Body of pancreas (tissue), 4 donors: ENCODE results near the gene ZNF160. TPM values are rescaled to one million over a fixed set of nuclear protein-coding genes. Genes with fewer than 3 reads are reported as not detected.

Experiments used
- ATAC-seq: fragments of 150-250 bp; one replicate; pipeline ENCODE4 v1.9.1; 2016
- DNase-seq, 4 donors: peaks; one replicate each; pipeline ENCODE4 v3.0.0-alpha.2; 2019
- H3K27ac ChIP-seq, 4 donors: fragments of 200-600 bp; sonication (generic); 1 replicate in 3 of 4; 2 replicates in 1 of 4; pipeline versions ENCODE4 v1.5.1 to v1.6.1; 2016 to 2019; ENCODE audit warnings: mild to moderate bottlenecking in 1 of 4, mixed read lengths in 1 of 4, moderate library complexity in 1 of 4
- H3K27me3 ChIP-seq, 2 donors: fragments of 200-600 bp; sonication (generic); one replicate each; pipeline ENCODE4 v1.6.0; 2016; ENCODE audit warnings: mild to moderate bottlenecking in 1 of 2
- H3K36me3 ChIP-seq, 2 donors: fragments of 200-600 bp; sonication (generic); replicated peaks in 1 of 2; 2 replicates each; pipeline ENCODE4 v1.5.1; 2016; ENCODE audit warnings: low read depth in 2 of 2; ENCODE audit not compliant: insufficient read depth in 1 of 2
- H3K4me1 ChIP-seq: fragments of 200-600 bp; sonication (generic); one replicate; pipeline ENCODE4 v1.6.0; 2016
- H3K4me3 ChIP-seq, 2 donors: fragments of 200-600 bp; sonication (generic); 1 replicate in 1 of 2; 2 replicates in 1 of 2; pipeline ENCODE4 v1.5.1; 2016 to 2019
- H3K9me3 ChIP-seq, 3 donors: fragments of 200-600 bp; sonication (generic); 1 replicate in 2 of 3; 2 replicates in 1 of 3; pipeline ENCODE4 v1.5.1; 2016
- CTCF ChIP-seq, 7 experiments: fragments of 450-650 bp in 4 of 7; fragments of 200-600 bp in 3 of 7; sonication (generic) in 3 of 7; IDR thresholded peaks; one replicate each; pipeline ENCODE4 v1.5.1; 2016 to 2019; ENCODE audit warnings: antibody characterized with exemption in 7 of 7
- POLR2A ChIP-seq, 3 donors: fragments of 450-650 bp; IDR thresholded peaks; one replicate each; pipeline ENCODE4 v1.6.1; 2016; ENCODE audit warnings: antibody characterized with exemption in 3 of 3, mild to moderate bottlenecking in 2 of 3
- WGBS, 2 donors: methylation state at CpG; one replicate each; pipeline ENCODE4 v1.1.5; 2017; 5-methylcytosine and 5-hydroxymethylcytosine counted together
- intact Hi-C: fragments of 100-400 bp; cut with DNase I; formaldehyde crosslinking; loops from one replicate; pipeline ENCODE4 v1.15.1; 2023
- total RNA-seq, 2 donors: library from RNA; depleted of rRNA; stranded (reverse); fragments of >200 nt; gene quantifications; one replicate each; pipeline ENCODE4 v1.1.0, GENCODE V29; 2016

The ZNF160 gene
- total RNA-seq = 10 to 100 TPM; 16.6 to 32.3 TPM

GRCh38 chr19:53103234-53104203 is at the start of gene ZNF160:
Gene ZNF160, minus strand, starts transcription at chr19:53103422. Its CDS starts 17,146 bp downstream, at chr19:53086276.
- H3K27ac ChIP-seq = peak within 1 kb of the TSS; percentile 53 to 92 (median 81)
- 1% methylated on average over 36 to 67 of the region's 67 CpGs for WGBS, 2 donors

GRCh38 chr19:53147645-53148044 is 44.4 kb upstream of the ZNF160 start:
- H3K4me1 ChIP-seq = no peaks in the 10 kb centered on the region
- H3K36me3 ChIP-seq = peaks cover 14 to 21% of the 10 kb centered on the region in 2 donors
- intact Hi-C loops = no loop called here
- no peaks in the 10 kb centered on the region for H3K27me3 ChIP-seq
- no peak overlapping the region for H3K4me3 ChIP-seq
- DNase-seq = no peak
- no peak for TF ChIP-seq CTCF (IDR thresholded peaks at IDR 0.05)
- H3K27ac ChIP-seq = no peak overlapping the region
- peaks cover 0 to 55% (median 0%) of the 10 kb centered on the region in 3 donors for H3K9me3 ChIP-seq
- ATAC-seq = no peak

More at GRCh38 chr19:53103234-53104203, at the start of gene ZNF160:
- Histone ChIP-seq H3K4me3 (peak within 1 kb of the TSS; percentile 40 to 87), H3K9me3 (no peaks in the 10 kb centered on the region), H3K36me3 (no peaks in the 10 kb centered on the region), H3K4me1 (peaks cover 21% of the 10 kb centered on the region), H3K27me3 (no peaks in the 10 kb centered on the region)
- DNase-seq (peak; percentile 97 to 98 (median 98)), ATAC-seq (peak; percentile 99)
- TF ChIP-seq POLR2A (IDR thresholded peaks at IDR 0.05) = peak; percentile 69 to 94 (median 89)
- TF ChIP-seq CTCF (IDR thresholded peaks at IDR 0.05) = no peak
- intact Hi-C loops = no loop called here

- intact Hi-C loops = no loop called here
- no peak for DNase-seq
- WGBS, 2 donors = 95 to 96% methylated on average over 4 of the region's 4 CpGs
These were observed 37.1 kb upstream of the ZNF160 start for GRCh38 chr19:53140351-53140750.

GRCh38 chr19:53136432-53136831 is 33.2 kb upstream of the ZNF160 start:
- DNase-seq (no peak), ATAC-seq (no peak)
- peaks cover 0 to 31% (median 3%) of the 10 kb centered on the region in 3 donors for H3K9me3 ChIP-seq
- H3K36me3 ChIP-seq = no peaks in the 10 kb centered on the region
- no peak overlapping the region for H3K4me3 ChIP-seq
- no peak for TF ChIP-seq CTCF (IDR thresholded peaks at IDR 0.05)
- TF ChIP-seq POLR2A (IDR thresholded peaks at IDR 0.05) = no peak
- peaks cover 8% of the 10 kb centered on the region for H3K4me1 ChIP-seq
- 84 to 92% methylated on average over 3 of the region's 3 CpGs for WGBS, 2 donors
- no peaks in the 10 kb centered on the region for H3K27me3 ChIP-seq
- intact Hi-C loops = no loop called here
- H3K27ac ChIP-seq = no peak overlapping the region

More at GRCh38 chr19:53140351-53140750, 37.1 kb upstream of the ZNF160 start:
- no peak for ATAC-seq
- Histone ChIP-seq H3K27ac (no peak overlapping the region), H3K36me3 (peaks cover 16 to 20% of the 10 kb centered on the region in 2 donors), H3K9me3 (peaks cover 0 to 56% (median 3%) of the 10 kb centered on the region in 3 donors), H3K27me3 (no peaks in the 10 kb centered on the region), H3K4me1 (no peaks in the 10 kb centered on the region), H3K4me3 (no peak overlapping the region)
- no peak for TF ChIP-seq POLR2A (IDR thresholded peaks at IDR 0.05)
- no peak for TF ChIP-seq CTCF (IDR thresholded peaks at IDR 0.05)
